A549 (cell line): ENCODE results near the gene CA7. TPM values are rescaled to one million over a fixed set of nuclear protein-coding genes. Genes with fewer than 3 reads are reported as not detected.
A peak's percentile ranks its signal among the peaks of the same experiment; 100 is the strongest.

ENCODE experiments used
- ATAC-seq, 2 experiments: fragments of 200-7000 bp in 1 of 2; fragments of >200 bp in 1 of 2; cut with Nextera tagmentation in 1 of 2; cut with Tn5 transposase in 1 of 2; 3 replicates each; pipeline versions ENCODE4 v1.8.0 to v1.9.1; 2018 to 2020; ENCODE audit warnings: mild to moderate bottlenecking in 1 of 2, moderate library complexity in 1 of 2
- CTCF ChIA-PET: fragments of 300-600 bp; sonication (Branson Sonifier 250); formaldehyde crosslinking; extraction: SDS; loops from one replicate; lab custom pipeline; 2021; ENCODE audit warnings: antibody characterized with exemption, inconsistent platforms; lab: Yijun Ruan, JAX
- POLR2A ChIA-PET: fragments of 350-600 bp; formaldehyde crosslinking; extraction: SDS; loops from one replicate; lab custom pipeline; 2021; ENCODE audit warnings: antibody characterized with exemption, inconsistent platforms; lab: Yijun Ruan, JAX
- DNase-seq, 2 experiments: peaks; one replicate each; pipeline versions ENCODE4 v3.0.0 to v3.0.0-alpha.2; 2011 to 2016; ENCODE audit warnings: low read depth in 1 of 2, low spot score in 1 of 2
- FAIRE-seq: peaks from 2 replicates; lab custom pipeline; 2011; peaks lifted over from hg19 to GRCh38; lab: Jason Lieb, UNC
- H3K27ac ChIP-seq, 2 experiments: fragments of >200 bp; sonication (Bioruptor Twin); formaldehyde crosslinking; 3 replicates each; pipeline ENCODE4 v1.5.1; 2016 to 2017
- H3K4me1 ChIP-seq: fragments of >200 bp; sonication (Bioruptor Twin); formaldehyde crosslinking; 3 replicates; pipeline ENCODE4 v1.6.1; 2016
- H3K4me2 ChIP-seq: fragments of >200 bp; sonication (Bioruptor Twin); formaldehyde crosslinking; 3 replicates; pipeline ENCODE4 v1.6.1; 2016
- H3K4me3 ChIP-seq: fragments of >200 bp; sonication (Bioruptor Twin); formaldehyde crosslinking; 3 replicates; pipeline ENCODE4 v1.5.1; 2016
- H3K9me3 ChIP-seq: fragments of >200 bp; sonication (Bioruptor Twin); formaldehyde crosslinking; 3 replicates; pipeline ENCODE4 v1.6.1; 2016
- BCL3 ChIP-seq: fragments of >200 bp; sonication (Bioruptor Twin); formaldehyde crosslinking; IDR thresholded peaks from 3 replicates; pipeline ENCODE4 v1.6.1; 2016
- CEBPB ChIP-seq, 2 experiments: fragments of >200 bp in 1 of 2; sonication (Bioruptor Twin) in 1 of 2; formaldehyde crosslinking in 1 of 2; IDR thresholded peaks; 2 replicates each; pipeline ENCODE4 v1.6.1; 2012 to 2016
- EHF ChIP-seq: fragments of 250-450 bp; sonication (Bioruptor Pico); IDR thresholded peaks from 2 replicates; pipeline ENCODE4 v1.5.0; 2020; ENCODE audit warnings: mild to moderate bottlenecking
- ELK1 ChIP-seq: fragments of 150-350 bp; IDR thresholded peaks from 2 replicates; pipeline ENCODE4 v1.6.1; 2014; ENCODE audit warnings: low read depth, mild to moderate bottlenecking, low read length
- FOSB ChIP-seq: fragments of 250-450 bp; sonication (Bioruptor Pico); IDR thresholded peaks from 2 replicates; pipeline ENCODE4 v1.5.0; 2020; ENCODE audit warnings: mild to moderate bottlenecking, moderate library complexity
- FOXS1 ChIP-seq: fragments of 250-450 bp; sonication (Bioruptor Pico); IDR thresholded peaks from 2 replicates; pipeline ENCODE4 v1.5.0; 2020; ENCODE audit warnings: mild to moderate bottlenecking, moderate library complexity
- GATA3 ChIP-seq: IDR thresholded peaks from 2 replicates; pipeline ENCODE4 v1.6.1; 2012; ENCODE audit warnings: borderline replicate concordance
- HMGXB4 ChIP-seq: fragments of 250-450 bp; sonication (Bioruptor Pico); IDR thresholded peaks from 2 replicates; pipeline ENCODE4 v1.5.0; 2021; ENCODE audit warnings: mild to moderate bottlenecking, moderate library complexity, borderline replicate concordance
- HOXA7 ChIP-seq: fragments of 250-450 bp; sonication (Bioruptor Pico); IDR thresholded peaks from 2 replicates; pipeline ENCODE4 v1.5.0; 2020; ENCODE audit warnings: mild to moderate bottlenecking, moderate library complexity
- HOXB13 ChIP-seq: fragments of 250-450 bp; sonication (Bioruptor Pico); IDR thresholded peaks from 2 replicates; pipeline ENCODE4 v1.5.0; 2020; ENCODE audit warnings: low read depth, mild to moderate bottlenecking, moderate library complexity
- HOXB5 ChIP-seq: fragments of 250-450 bp; sonication (Bioruptor Pico); IDR thresholded peaks from 2 replicates; pipeline ENCODE4 v1.5.0; 2020; ENCODE audit warnings: mild to moderate bottlenecking, moderate library complexity
- MAX ChIP-seq: IDR thresholded peaks from 2 replicates; pipeline ENCODE4 v1.6.1; 2012
- NFE2L2 ChIP-seq: fragments of 150-350 bp; conservative IDR thresholded peaks from 2 replicates; pipeline ENCODE4 v1.6.1; 2014; ENCODE audit warnings: low read length
- NR3C1 ChIP-seq: fragments of >200 bp; sonication (Bioruptor Twin); formaldehyde crosslinking; IDR thresholded peaks from 3 replicates; pipeline ENCODE4 v1.6.1; 2017
- POLR2AphosphoS2 ChIP-seq: conservative IDR thresholded peaks from 2 replicates; pipeline ENCODE4 v1.6.1; 2012; ENCODE audit warnings: low read length, improper control_type of control experiment, inconsistent platforms
- RAD21 ChIP-seq, 2 experiments: fragments of >200 bp in 1 of 2; sonication (Bioruptor Twin) in 1 of 2; formaldehyde crosslinking in 1 of 2; IDR thresholded peaks in 1 of 2; conservative IDR thresholded peaks in 1 of 2; 2 replicates in 1 of 2; 3 replicates in 1 of 2; pipeline ENCODE4 v1.6.1; 2012 to 2018; ENCODE audit warnings: inconsistent platforms in 1 of 2
- RARB ChIP-seq: fragments of 250-450 bp; sonication (Bioruptor Pico); IDR thresholded peaks from 2 replicates; pipeline ENCODE4 v1.8.0; 2021; ENCODE audit warnings: mild to moderate bottlenecking, moderate library complexity
- TFCP2L1 ChIP-seq: fragments of 250-450 bp; sonication (Bioruptor Pico); IDR thresholded peaks from 2 replicates; pipeline ENCODE4 v1.5.0; 2021; ENCODE audit warnings: mild to moderate bottlenecking
- ZSCAN20 ChIP-seq: fragments of 250-450 bp; sonication (Bioruptor Pico); IDR thresholded peaks from 2 replicates; pipeline ENCODE4 v1.8.0; 2022; ENCODE audit warnings: mild to moderate bottlenecking, moderate library complexity
- polyA plus RNA-seq, 4 experiments: library from polyadenylated mRNA; depleted of rRNA in 3 of 4; stranded (reverse); fragments of >200 nt; fragmentation: RNase III in 1 of 4; extraction: RNeasy Plus Mini Kit Qiagen cat#74134 plus additional on column Dnase treatment in 1 of 4; gene quantifications; 2 replicates in 3 of 4; 3 replicates in 1 of 4; pipeline ENCODE4 v1.2.3, GENCODE V29; 2011 to 2017

The CA7 gene
- polyA plus RNA-seq, 2 of the 4 experiments (the other 2 are of a cell fraction) = not detected

GRCh38 chr16:66872943-66873684 is 28.9 kb downstream of the CA7 start (continued):
- TF ChIP-seq ELK1 (no peak), BCL3 (no peak), NR3C1 (no peak)

GRCh38 chr16:66873685-66874055 is 29.5 kb downstream of the CA7 start:
- ChIA-PET POLR2A (interaction anchor here (1.2 to 1.4 kb wide), 2 partner anchors 13 to 43 kb away, joined by 6 to 8 read pairs; partner anchors contain the start of gene NAE1), CTCF (interaction anchor here (0.9 to 9.1 kb wide), 32 partner anchors 9 to 468 kb away, joined by 3 to 148 read pairs (median 4); partner anchors contain the start of genes CMTM2 and NAE1)
- H3K4me2 ChIP-seq = peak overlapping the region; percentile 75
- no peak for DNase-seq
- H3K27ac ChIP-seq = peak overlapping the region; percentile 79 to 82
- no peak for ATAC-seq
- no peaks in the 10 kb centered on the region for H3K9me3 ChIP-seq
- H3K4me1 ChIP-seq = peaks cover 5% of the 10 kb centered on the region; the same call in 2 of the 3 replicates
- TF ChIP-seq TFCP2L1 (CRISPR knock-in tag) (no peak), FOXS1 (CRISPR knock-in tag) (no peak), CEBPB (IDR thresholded peaks at IDR 0.05) (no peak), HMGXB4 (no peak), FOSB (no peak), RAD21 (conservative IDR thresholded peaks at IDR 0.05 in 1 of 2, IDR thresholded peaks at IDR 0.05 in 1 of 2) (no peak), HOXB5 (no peak), ZSCAN20 (no peak), ELK1 (no peak), NFE2L2 (no peak), GATA3 (no peak), MAX (no peak), EHF (CRISPR knock-in tag) (no peak), POLR2AphosphoS2 (no peak), HOXB13 (CRISPR knock-in tag) (no peak), RARB (CRISPR knock-in tag) (no peak), HOXA7 (CRISPR knock-in tag) (no peak)
- H3K4me3 ChIP-seq = peak overlapping the region; percentile 37; the same call in 1 of the 3 replicates
- FAIRE-seq = no peak
